SW480 (cell line): ENCODE data around the gene MSMP.

Experiments used
- DNase-seq: peaks from one replicate; pipeline ENCODE4 v3.0.0-alpha.2; 2016; ENCODE audit warnings: low spot score

MSMP gene

GRCh38 chr9:35754264-35754663 is at the start of gene MSMP:
MSMP (minus strand) TSS chr9:35754276; CDS start chr9:35754129, 147 bp downstream.
- DNase-seq = no peak

- no peak for DNase-seq
These were observed 47.5 kb upstream of the MSMP start for GRCh38 chr9:35801328-35802128.

DNA sequence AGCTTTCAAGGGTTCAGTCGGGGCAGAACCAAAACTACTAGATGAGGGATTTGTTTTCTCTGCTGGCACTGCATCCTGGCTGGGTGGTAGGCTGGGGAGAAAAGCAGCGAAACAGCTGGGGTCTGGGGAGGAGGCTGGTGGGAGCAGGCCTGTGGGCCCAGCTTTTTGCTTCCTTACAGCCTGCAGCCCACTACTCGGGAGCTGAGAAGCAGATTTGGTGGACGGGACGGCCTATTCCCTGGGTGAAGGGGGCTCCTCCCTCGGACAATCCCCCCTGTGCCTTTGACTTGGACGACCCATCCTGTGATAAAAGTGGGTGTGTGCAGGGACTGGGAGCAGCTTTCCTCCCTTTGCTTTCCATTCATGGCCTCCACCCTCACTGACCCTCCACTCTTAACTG is 46.5 kb upstream of the MSMP start:
- DNase-seq = no peak

GRCh38 chr9:35798658-35799374 is 44.7 kb upstream of the MSMP start:
- peak; percentile 65 for DNase-seq

GRCh38 chr9:35797311-35798109 is 43.4 kb upstream of the MSMP start:
- DNase-seq = no peak

- no peak for DNase-seq
These were observed 41.6 kb upstream of the MSMP start for GRCh38 chr9:35795695-35796094.

GRCh38 chr9:35793461-35793860 is 39.4 kb upstream of the MSMP start:
- no peak for DNase-seq

GRCh38 chr9:35792826-35793225 is 38.8 kb upstream of the MSMP start:
- DNase-seq = no peak

DNA sequence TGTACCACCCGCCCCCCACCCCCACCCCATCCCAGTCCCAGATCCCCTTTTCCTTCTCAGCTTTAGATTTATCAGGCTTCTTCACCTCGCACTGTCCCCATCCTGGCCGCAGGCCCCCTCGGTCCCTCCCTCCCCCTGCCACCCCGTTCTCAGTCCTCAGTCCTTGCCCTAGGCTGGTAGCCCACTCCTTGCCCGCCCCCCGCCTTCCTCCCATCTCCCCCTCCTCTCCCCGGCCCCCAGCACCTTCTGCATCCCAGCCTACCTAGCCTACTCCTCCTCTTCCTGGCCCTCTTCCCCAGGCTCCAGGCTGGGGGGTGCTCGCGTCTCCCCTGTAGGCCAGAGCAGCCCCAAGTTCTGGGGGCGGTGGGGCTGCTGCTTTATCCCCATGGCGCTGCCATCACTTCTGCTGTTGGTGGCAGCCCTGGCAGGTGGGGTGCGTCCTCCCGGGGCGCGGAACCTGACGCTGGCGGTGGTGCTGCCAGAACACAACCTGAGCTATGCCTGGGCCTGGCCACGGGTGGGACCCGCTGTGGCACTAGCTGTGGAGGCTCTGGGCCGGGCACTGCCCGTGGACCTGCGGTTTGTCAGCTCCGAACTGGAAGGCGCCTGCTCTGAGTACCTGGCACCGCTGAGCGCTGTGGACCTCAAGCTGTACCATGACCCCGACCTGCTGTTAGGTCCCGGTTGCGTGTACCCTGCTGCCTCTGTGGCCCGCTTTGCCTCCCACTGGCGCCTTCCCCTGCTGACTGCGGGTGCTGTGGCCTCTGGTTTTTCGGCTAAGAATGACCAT is 38.1 kb upstream of the MSMP start:
- no peak for DNase-seq

- DNase-seq = no peak
These were observed 37.3 kb upstream of the MSMP start, which contains the start of gene NPR2 for GRCh38 chr9:35791297-35791921. NPR2 (plus strand) TSS chr9:35791591; CDS start chr9:35792409, 818 bp downstream.

GRCh38 chr9:35790385-35791296 is 36.6 kb upstream of the MSMP start:
- DNase-seq = peak; percentile 56

DNA sequence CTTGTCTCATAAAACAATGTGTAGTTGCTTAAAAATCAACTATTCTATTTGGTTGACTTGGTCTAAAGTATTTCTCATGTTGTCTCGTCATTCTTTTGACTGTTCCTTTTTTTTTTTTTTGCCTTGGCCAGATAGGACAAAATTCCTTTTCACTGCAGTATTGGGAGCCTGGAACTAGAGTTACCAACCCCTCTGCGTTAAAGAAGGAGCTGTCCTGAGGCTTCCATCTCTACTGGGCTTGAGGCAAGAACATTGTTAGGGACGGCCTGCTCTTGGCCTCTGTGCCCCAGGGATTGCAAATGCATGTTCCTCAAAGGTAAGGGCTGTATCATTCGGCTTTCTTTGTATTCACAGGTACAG is 35.9 kb upstream of the MSMP start:
- DNase-seq = no peak

GRCh38 chr9:35789541-35789940 is 35.5 kb upstream of the MSMP start:
- no peak for DNase-seq

DNA sequence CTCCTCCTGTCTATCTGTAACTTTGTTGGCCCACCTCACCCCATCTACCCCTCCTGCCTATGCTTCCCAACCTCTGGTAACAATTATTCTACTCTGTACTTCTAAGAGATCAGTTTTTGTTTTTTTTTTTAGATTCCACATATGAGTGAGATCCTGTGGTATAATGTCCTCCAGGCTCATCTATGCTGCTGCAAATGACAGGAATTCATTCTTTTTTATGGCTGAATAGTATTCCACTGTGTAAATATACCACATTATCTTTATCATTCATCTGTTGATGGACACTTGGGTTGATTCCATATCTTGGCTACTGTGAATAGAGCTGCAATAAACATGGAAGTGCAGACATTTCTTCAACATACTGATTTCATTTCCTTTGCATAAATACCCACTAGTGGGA is 29.3 kb upstream of the MSMP start:
- no peak for DNase-seq

DNA sequence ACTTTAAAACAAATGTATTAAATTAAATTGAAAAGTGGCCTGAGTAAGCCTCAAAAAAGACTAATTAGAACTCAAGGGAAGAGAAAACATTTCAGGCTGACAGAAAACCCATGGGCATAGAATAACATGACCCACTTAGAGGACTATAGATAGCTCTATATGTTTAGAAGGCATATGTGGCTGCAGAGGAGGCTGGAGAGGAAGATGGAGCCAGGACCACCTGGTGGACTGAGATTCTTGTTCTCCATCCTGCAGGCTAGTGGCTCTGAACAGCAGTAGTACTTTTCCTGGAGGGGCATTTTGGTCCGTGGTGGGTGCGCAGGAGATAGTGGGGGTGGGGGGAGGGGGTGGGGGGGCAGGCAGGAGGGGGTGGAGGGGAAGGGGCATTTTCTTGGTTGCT is 27.0 kb upstream of the MSMP start:
- DNase-seq = no peak

DNA sequence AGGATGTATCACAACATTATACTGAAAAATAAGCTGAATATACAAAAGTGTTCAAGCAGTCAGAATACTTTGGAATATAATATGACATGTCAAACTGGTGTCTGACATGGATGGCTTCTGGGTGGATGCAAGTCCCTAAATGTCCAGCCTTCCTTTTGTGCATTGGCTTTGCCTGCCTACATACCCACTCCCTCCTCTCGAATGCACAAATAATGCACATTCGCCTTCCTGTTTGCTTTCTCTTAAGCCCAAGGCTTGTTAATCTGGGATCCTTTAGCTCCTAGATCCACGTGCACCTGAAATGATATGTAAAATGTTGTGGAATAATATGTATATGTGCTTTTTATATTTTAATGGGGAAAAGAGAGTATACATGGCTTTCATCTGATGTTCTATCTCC is 24.4 kb upstream of the MSMP start:
- no peak for DNase-seq

- no peak for DNase-seq
These were observed 21.9 kb upstream of the MSMP start for GRCh38 chr9:35776018-35776417.

DNA sequence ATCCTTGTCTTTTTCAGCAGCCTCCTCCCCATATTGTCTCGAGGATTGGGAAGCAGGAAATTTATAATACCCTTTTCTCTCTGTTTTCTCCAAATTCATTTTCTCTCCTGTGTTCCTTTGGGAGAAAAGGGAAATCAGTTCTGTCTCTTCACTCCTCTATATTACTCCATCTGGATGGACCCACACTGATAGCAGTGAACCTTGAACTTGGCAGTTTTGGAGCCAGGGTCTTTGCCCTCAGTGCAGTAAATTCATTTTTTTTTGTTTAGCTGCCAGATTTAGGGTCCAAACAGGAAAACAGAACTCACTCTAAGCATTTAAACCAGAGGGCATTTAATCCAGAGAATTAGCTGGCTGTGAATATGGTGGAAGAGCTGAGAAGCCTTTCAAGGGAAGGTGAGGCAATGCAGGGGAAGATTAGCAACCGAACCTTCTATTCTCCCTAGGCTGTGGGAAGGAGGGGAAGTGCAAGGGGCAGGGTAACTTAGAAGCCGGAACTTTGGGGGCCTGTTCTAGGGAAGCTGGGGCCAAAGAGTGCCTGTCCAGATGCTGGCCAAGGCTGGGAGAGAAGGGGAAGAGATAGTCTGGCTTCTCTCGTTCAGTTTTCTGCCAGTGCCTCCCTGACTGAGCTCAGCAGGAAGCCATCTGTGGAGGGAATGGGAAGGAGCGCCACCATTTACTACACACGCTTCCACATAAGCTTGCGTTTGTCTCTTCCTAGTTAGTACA is 21.0 kb upstream of the MSMP start:
- no peak for DNase-seq

DNA sequence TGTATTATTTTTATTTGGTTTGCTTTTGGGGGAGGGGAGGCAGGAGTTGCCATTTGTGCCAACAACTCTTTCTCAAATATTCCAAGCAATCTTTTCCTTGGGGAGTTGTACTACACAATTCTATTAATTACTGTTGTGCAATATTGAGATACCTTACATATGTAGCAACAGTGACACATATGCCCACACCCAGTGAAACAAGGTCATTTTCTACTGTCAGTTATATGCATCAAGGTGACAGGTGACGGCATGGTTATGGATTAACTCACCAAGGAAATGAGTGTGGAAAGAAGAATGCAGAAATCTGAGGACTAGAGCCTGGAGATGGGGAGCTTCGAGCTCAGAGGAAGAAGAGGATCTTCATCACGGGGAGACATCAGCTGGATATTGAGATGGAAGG is 17.9 kb upstream of the MSMP start:
- DNase-seq = no peak

DNA sequence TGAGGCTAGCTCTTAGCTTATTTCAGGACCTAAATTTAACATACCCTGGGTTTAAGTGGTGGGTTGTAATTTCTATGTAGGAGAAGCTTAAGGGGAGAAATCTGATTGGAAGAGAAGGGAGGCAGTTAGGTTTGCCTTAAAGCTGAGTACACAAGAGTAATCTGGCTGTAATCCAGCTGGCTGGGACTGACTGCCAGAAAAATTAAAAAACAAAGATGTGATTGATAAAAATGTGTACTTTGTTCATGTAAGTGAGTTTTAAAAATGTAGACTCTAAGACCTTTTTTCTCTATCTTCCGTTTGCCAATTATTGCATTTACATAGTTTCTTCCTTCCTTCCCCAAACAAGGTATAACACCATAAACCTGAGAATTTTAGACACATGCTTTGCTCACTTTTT is 17.5 kb upstream of the MSMP start:
- no peak for DNase-seq
